ENCODE measurements around the gene ZNF710. TPM values are rescaled to one million over a fixed set of nuclear protein-coding genes. Genes with fewer than 3 reads are reported as not detected.

ZNF710 gene
- total RNA-seq, 1 experiment from 2014 or later = 10.0 TPM

GRCh38 chr15:90051874-90052273 is 50.8 kb downstream of the ZNF710 start:
- H4K20me1 ChIP-seq (ENCODE audit: insufficient read depth) = no peaks in the 10 kb centered on the region
- DNase-seq (ENCODE audit: low read depth, low spot score) (no peak), ATAC-seq (no peak)
- H3K9me2 ChIP-seq (ENCODE audit: insufficient read depth) = no peaks in the 10 kb centered on the region
- no peak overlapping the region for H3K27ac ChIP-seq (ENCODE audit: low read depth, low read length)
- POLR2A ChIA-PET = interaction anchor here (0.6 kb wide), 1 partner anchor 169 kb away, joined by 3 read pairs; no protein-coding TSS in a partner anchor
- peaks cover 4 to 5% of the 10 kb centered on the region in 2 experiments; a peak in 2 of 4 replicates for H3K4me1 ChIP-seq (ENCODE audit: control insufficient read depth in 1 of 2, insufficient read depth in 2 of 2, low read length in 2 of 2)
- no peak for TF ChIP-seq SP1 (IDR thresholded peaks at IDR 0.05; ENCODE audit: low read depth)
- TF ChIP-seq REST (IDR thresholded peaks at IDR 0.05; ENCODE audit: low read depth) = no peak
- no peak for TF ChIP-seq YY1 (IDR thresholded peaks at IDR 0.05; ENCODE audit: extremely low read depth, insufficient replicate concordance, low read depth, low read length)
- TF ChIP-seq TCF7L2 (IDR thresholded peaks at IDR 0.05; ENCODE audit: borderline replicate concordance, extremely low read depth, insufficient read depth, insufficient read length) = no peak
- no peak for TF ChIP-seq ATF3 (IDR thresholded peaks at IDR 0.05)
- TF ChIP-seq ZNF274 (IDR thresholded peaks at IDR 0.05; ENCODE audit: low read depth, low read length) = no peak
- TF ChIP-seq CEBPB (IDR thresholded peaks at IDR 0.05; ENCODE audit: low read depth) = no peak
- no peak for TF ChIP-seq ZFX (IDR thresholded peaks at IDR 0.05)
- TF ChIP-seq EZH2 (IDR thresholded peaks at IDR 0.05) = no peak
- TF ChIP-seq ZBTB33 (IDR thresholded peaks at IDR 0.05; ENCODE audit: extremely low read depth, insufficient replicate concordance, low read length) = no peak
- no peak for TF ChIP-seq MAX (IDR thresholded peaks at IDR 0.05)
- TF ChIP-seq JUND (IDR thresholded peaks at IDR 0.05) = no peak
- TF ChIP-seq RAD21 (IDR thresholded peaks at IDR 0.05; ENCODE audit: low read depth) = no peak
- no peak for TF ChIP-seq FOSL1 (IDR thresholded peaks at IDR 0.05; ENCODE audit: low read depth)
- no peak for TF ChIP-seq CBX3 (IDR thresholded peaks at IDR 0.05; ENCODE audit: low read depth)
- no peak for TF ChIP-seq POLR2AphosphoS5 (IDR thresholded peaks at IDR 0.05; ENCODE audit: low read depth, low read length)
- H3K36me3 ChIP-seq (ENCODE audit: control insufficient read depth in 1 of 2, insufficient read depth in 2 of 2, low read length in 2 of 2) = no peaks in the 10 kb centered on the region
- H3K4me3 ChIP-seq (replicated peaks in 1 of 2; ENCODE audit: low read depth in 1 of 2, low read length in 2 of 2) = no peak overlapping the region
- H3K4me2 ChIP-seq (ENCODE audit: low read length) = no peak overlapping the region
- CTCF ChIA-PET = no interaction called here
- no peaks in the 10 kb centered on the region for H3K79me2 ChIP-seq (ENCODE audit: insufficient read depth, low read length)
- no peaks in the 10 kb centered on the region for H3K9me3 ChIP-seq (ENCODE audit: control insufficient read depth in 1 of 2, insufficient read depth in 1 of 2, low read depth in 1 of 2, low read length in 2 of 2)
- H3K27me3 ChIP-seq (ENCODE audit: insufficient read depth, low read length) = no peaks in the 10 kb centered on the region
- no peak overlapping the region for H3K9ac ChIP-seq (ENCODE audit: low read length)
- no peak overlapping the region for H2AFZ ChIP-seq (ENCODE audit: low read depth, low read length, poor library complexity, severe bottlenecking)
- BruUV-seq (replicated peaks) = no TSS peak
- intact Hi-C loops (cut with micrococcal nuclease) = no loop called here
- RAD21 ChIA-PET (ENCODE audit: low non-redundant PET in 1 of 2, low total read pairs in 2 of 2, uncharacterized antibody in 2 of 2, unreplicated experiment in 2 of 2) = no interaction called here
